GM18508 (cell line): ENCODE data around the gene CNTNAP4.

Source experiments
- ATAC-seq: cut with Tn5 transposase; IDR thresholded peaks from one replicate; pipeline ENCODE4 v1.9.1; 2021; ENCODE audit warnings: moderate number of reproducible peaks; ENCODE audit not compliant: insufficient read depth, unreplicated experiment

The CNTNAP4 gene

DNA sequence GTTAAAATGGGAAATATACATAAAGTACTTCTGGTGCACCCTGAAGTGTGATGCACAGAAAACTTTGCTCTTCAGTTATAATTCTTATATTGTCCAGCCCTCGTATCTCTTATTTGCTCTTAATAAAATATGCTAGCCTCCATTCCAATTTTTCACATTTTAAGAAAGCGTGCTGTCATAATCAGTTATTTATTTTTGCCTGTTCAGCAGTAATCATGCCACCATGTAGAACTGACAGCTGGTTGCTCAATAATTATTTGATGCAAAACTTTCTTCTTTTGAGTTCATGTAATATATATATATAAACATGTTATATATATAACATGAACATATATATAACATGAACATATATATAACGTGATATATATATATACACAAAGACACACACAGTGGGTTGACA lies 294.6 kb downstream of the CNTNAP4 start:
- ATAC-seq, result no peak

- no peak for ATAC-seq
These were observed 296.1 kb downstream of the CNTNAP4 start for GRCh38 chr16:76573281-76573680.

DNA sequence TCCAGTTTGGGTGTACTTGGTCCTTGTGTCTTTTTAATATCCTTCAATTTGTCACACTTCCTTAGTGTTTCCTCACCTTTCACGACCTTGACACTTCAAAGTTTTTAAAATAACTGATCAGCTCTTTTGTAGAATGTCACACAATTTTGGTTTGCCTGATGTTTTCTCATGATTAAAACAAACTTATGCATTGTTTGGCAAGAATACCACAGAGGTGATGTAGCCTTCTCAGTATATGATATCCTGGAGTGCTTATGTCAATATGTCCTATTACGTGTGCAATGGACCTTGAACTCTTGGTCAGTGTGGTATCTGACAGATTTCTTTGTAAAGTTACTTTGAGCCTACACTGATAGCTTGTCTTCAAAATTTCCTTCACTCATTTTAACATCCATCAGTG lies 297.4 kb downstream of the CNTNAP4 start:
- ATAC-seq, result no peak

GRCh38 chr16:76576526-76576925 lies 299.3 kb downstream of the CNTNAP4 start:
- ATAC-seq, result no peak

DNA sequence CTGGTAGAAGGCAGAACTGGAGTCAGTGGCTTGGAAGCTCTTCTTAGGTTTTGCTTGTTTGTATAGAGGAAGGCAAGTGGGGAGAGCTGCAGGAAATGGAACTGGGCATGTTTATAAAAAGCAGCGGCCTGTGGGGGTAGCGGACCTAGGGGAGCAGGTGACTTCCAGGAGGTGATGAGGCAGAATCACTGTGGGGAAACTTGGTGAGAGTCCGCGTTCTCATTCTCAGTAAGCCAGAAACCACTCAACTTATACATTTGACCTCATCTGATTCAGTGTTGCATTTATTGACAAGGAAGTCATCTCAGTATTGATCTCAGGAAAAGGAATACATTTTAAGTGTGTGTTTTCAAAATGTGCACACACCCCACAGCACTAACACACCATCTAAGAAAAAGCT lies 299.8 kb downstream of the CNTNAP4 start:
- peak; percentile 70 for ATAC-seq

- ATAC-seq, result no peak
These were observed 302.2 kb downstream of the CNTNAP4 start for GRCh38 chr16:76579277-76579922.

GRCh38 chr16:76583466-76583865 lies 306.3 kb downstream of the CNTNAP4 start:
- no peak for ATAC-seq

- ATAC-seq, result no peak
These were observed 306.7 kb downstream of the CNTNAP4 start for GRCh38 chr16:76583945-76584344.

DNA sequence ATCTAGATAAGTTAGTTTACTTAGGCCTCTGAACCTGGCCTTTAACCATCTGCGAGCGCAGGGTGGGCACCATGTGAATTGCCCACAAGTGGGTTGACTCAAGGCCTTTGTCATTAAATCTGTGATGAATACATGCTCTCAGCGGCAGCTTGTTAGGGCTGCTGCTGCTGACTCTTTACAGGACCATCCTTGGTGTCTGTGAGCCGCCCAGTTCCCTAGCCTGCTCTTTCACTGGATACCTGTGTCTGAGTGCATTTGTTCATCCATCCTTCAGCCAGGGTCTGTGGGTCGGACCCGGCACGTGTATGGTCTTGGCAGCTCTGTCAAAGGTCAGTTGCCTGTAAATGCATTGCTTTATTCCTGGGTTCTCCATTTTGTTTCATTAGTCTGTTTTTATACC lies 321.3 kb downstream of the CNTNAP4 start:
- no peak for ATAC-seq

DNA sequence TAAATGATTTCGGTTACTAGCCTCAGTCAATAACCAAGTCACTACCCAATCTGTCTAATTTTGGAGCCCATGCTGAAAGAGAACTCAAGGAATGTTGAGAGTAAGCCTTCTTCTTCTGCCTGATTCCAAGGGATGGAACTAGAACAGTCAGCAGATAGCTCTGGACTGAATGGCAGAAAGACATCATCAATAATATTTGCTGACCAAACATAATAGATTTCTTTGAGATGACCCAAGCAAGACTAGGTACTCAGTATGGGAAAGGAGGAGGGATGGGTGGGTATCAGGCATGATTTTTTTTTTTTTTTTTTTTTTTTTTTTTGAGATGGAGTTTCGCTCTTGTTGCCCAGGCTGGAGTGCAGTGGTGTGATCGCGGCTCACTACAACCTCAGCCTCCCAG lies 330.1 kb downstream of the CNTNAP4 start:
- ATAC-seq, result no peak
